B cell (primary cell): Measurements from ENCODE around the gene TFAP2E.

Experiments
- CTCF ChIP-seq: fragments of 200-600 bp; IDR thresholded peaks from one replicate; pipeline ENCODE4 v1.8.0; 2022; ENCODE audit warnings: antibody characterized with exemption, mild to moderate bottlenecking
- EZH2 ChIP-seq: IDR thresholded peaks from 2 replicates; pipeline ENCODE4 v1.6.1; 2012; ENCODE audit warnings: borderline replicate concordance, low read depth, mild to moderate bottlenecking, moderate library complexity, low read length; ENCODE audit not compliant: insufficient read depth, poor library complexity, severe bottlenecking

GRCh38 chr1:35531368-35531767 lies 41.7 kb upstream of the TFAP2E start:
- TF ChIP-seq CTCF (no peak), EZH2 (no peak)
